Activated T-cell treated with anti-CD3 and anti-CD28 coated beads for 1 hour (primary cell): ENCODE data around the gene PIGU.
"Not testable (repeated sequence)": the region's sequence is repeated elsewhere in the genome, so short reads cannot be mapped to it uniquely, and the experiment has no call there.

ENCODE experiments used
- DNase-seq: peaks from one replicate; pipeline ENCODE4 v3.0.0-alpha.2; 2020; ENCODE audit warnings: low read depth

The PIGU gene

DNA sequence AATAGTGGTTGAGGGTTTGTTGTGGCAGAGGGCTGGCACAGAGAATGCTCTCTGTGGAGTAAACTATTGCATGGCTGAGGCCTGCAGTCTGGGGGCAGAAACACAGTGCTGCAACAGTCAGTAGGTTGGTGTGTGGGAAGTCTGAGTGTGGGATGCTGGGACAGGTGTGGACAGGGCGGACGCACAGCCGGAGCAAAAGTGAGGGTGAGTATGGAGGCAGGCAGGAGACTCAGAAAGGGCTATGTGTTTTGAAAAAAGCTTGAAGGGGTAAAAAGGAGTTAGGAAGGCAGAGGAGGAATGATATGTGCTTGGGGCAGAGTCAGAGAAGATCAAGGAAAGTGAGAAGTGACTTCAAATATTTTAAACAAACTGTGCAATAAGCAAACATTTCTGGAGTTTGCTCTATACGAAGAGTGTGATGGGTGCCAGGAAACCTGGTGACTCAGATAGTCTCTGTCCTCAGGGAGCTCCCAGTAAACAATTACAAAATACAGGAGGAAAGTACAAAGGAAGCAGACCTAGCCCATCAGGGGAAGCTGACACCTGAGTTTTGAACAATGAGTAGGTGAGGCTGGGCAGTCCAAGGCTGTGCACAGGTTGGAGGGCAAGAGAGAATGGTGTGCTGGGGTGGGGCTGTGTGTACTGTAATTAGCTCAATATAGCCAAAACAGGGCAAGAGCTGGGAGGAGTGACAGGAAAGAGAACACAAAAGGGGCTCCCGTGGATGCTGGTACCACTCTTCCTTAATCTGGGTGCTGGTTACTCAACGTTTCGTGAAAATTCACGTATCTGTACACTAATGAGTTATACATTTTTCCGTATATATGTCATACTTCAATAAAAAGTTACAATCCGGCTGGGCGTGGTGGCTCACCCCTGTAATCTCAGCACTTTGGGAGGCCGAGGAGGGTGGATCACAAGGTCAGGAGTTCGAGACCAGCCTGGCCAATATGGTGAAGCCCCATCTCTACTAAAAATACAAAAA is 55.2 kb downstream of the PIGU start:
- DNase-seq: no peak

DNA sequence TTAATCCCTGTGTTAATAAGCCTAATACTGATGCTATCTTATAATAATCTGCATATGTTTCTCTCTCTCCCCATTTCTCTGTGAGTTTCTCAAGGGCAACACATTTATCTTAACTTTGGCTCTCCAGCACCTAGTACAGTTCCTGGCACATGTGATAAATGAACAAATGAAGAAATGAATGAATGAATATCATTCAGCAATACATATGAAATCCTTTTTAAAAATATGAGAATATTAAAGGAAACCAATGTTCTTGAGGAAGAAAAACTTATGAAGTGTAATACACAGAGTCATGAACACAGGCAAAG is 55.9 kb downstream of the PIGU start:
- no peak for DNase-seq

DNA sequence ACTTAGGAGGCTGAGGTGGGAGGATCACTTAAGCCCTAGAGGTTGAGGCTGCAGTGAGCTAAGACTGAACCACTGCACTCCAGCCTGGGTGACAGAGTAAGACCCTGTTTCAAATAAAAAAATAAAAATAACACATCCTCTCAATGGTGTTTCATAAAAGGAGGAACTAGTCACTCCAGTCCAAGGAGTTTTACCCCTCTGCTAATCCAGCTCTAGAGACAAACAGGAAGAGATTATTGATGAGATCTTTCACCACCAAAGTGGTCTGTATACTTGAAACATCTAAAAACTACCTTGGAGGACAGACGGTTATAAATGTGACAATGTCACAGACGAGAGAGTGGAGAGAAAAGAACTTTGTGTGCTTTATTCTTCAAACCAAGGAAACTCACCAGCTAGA is 58.2 kb downstream of the PIGU start:
- no peak for DNase-seq

DNA sequence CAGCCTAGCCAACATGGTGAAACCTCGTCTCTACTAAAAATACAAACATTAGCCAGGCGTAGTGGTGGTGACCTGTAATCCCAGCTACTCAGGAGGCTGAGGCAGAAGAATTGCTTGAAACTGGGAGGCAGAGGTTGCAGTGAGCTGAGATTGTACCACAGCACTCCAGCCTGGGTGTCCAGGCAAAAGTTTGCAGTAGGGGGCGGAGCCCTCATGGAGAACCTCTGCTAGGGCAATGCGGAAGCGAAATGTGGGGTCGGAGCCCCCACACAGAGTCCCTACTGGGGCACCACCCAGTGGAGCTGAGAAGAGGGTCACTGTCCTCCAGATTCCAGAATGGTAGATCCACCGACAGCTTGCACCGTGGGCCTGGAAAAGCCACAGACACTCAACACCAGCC is 60.0 kb downstream of the PIGU start:
- DNase-seq: not testable (repeated sequence)

DNA sequence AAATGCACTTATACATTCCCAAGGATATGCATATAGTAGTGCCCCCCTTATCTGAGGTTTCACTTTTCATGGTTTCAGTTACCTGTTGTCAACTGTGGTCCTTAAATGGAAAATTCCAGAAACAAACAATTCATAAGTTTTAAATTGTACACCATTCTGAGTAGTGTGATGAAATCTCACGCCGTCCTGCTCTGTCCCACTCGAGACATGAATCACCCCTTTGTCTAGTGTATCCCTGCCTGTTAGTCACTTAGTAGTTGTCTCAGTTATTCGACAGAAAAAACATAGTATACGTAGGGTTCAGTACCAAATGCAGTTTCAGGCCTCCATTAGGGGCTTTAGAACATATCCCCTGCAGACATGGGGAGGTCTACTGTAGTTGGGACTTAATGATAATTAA is 61.4 kb downstream of the PIGU start:
- no peak for DNase-seq

DNA sequence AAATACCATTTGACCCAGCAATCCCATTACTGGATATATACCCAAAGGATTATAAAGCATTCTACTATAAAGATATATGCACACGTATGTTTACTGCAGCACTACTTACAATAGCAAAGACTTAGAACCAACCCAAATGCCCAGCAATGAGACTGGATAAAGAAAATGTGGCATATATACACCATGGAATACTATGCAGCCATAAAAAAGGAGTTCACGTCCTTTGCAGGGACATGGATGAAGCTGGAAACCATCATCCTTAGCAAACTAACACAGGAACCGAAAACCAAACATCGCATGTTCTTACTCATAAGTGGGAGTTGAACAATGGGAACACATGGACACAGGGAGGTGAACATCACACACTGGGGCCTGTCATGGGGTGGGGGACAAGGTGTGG is 64.9 kb downstream of the PIGU start:
- DNase-seq: not testable (repeated sequence)

DNA sequence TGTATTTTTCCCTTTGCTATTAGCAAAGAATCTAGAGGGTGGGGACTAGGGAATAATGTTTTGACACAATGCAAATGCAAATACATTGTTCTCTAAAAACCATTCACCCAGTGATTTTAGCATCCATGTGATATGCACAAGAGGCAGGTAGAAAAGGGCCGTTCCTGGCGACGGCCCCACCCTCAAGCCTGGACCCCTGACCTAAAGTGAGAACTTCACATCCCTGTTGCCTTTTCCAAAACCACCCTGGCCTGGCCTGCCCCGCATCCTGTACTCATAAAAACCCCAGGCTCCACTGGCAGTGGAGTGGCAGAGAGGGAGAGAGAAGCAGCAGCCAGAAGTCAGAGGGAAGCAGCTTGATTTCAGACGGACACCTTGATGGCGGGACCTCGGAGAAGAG is 69.8 kb downstream of the PIGU start:
- no peak for DNase-seq

DNA sequence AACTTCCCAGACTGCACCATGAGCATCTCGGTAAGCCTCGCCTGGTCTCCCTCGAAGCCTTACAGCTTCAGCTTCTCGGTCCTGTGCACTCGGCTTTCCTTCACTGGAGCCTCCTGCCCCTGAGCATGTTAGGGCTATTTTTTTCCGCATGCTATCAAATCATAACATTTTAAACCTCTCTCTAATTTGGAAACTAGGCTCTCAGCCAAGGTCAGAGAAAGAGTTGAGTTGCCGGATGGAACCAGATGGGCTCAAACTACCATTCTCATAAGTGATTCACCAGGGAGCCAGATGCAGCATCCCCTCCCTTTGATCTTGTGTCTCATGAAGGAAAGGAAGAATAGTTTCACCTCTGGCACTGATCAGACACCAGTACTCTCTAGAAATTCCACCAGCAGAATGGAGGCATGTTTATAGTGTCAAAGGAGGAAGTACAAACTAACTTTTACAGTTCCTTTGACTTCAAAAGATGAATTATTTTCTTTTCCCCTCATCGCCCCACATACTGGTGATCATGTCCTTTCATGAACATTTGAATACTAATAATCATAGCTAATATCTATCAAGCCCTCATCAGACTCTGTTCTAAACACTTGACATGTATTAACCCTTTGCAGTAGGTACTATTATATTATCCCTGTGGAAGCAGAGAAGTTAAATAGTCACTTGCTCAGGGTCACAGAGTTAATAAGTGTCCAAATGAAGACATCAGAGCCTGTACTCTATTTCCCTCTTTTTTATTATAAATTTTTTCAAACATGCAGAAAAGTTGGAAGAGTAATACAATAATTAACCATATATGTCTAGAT is 71.7 kb downstream of the PIGU start:
- no peak for DNase-seq

DNA sequence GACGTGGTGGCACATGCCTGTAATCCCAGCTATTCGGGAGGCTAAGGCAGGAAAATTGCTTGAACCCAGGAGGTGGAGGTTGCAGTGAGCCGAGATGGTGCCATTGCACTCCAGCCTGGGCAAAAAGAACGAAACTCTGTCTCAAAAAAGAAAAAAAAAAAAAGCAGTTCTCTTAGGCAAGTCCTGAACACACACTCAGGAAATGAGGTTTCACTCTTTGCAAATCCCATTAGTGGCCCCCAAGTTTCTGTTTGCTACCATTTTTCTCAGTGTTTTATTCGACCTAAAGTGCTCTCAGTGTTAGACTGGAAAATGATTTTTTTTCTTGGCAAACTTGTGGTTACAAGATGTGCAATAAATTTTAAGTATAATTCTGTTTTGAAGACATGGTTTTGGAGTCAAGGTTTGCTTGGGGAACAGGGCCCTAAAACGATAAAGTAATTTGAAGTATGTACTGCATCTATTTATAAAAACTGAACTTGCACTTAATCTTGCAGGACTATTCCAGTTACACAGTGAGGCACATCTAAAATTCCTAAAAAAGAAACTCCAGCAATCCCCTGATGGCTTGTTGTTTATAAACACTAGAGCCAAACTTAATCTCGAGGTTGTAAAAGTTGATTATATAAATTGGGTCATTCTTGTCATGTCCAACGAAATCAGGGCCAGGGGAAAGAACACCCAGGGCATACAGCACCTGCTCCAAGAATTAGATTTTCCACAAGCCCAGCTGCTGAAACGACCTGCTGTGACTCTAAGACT is 75.8 kb downstream of the PIGU start:
- no peak for DNase-seq

DNA sequence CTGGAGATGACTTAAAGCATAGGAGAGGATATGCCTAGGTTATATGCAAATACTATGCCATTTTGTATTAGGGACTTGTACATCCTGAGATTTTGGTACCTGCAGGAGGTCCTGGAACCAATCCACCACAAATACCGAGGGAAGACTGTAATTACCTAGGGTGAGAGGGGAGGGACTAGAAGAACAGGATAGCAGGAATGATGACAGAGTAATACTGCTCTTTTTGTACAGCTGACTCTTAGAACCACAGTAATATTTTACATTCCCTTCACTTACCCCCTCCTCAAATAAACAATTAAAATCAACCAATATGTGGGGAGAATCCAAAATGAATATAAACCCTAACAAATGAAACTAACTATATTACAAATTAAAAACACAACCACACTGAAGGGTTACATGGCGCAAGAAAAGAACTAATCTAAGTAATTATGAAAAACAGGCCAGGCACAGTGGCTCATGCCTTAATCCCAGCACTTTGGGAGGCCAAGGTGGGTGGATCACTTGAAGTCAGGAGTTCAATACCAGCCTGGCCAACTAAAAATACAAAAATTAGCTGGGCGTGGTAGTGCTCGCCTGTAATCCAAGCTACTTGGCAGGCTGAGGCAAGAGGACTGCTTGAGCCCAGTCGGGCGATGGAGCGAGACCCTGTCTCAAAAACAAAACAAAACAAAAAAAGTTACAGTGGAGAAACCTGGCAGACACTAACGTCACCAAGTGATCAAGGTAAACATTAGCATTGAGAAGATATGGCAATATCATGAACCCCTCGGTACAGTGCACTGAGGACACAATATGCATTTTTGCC is 81.3 kb downstream of the PIGU start:
- DNase-seq: no peak

DNA sequence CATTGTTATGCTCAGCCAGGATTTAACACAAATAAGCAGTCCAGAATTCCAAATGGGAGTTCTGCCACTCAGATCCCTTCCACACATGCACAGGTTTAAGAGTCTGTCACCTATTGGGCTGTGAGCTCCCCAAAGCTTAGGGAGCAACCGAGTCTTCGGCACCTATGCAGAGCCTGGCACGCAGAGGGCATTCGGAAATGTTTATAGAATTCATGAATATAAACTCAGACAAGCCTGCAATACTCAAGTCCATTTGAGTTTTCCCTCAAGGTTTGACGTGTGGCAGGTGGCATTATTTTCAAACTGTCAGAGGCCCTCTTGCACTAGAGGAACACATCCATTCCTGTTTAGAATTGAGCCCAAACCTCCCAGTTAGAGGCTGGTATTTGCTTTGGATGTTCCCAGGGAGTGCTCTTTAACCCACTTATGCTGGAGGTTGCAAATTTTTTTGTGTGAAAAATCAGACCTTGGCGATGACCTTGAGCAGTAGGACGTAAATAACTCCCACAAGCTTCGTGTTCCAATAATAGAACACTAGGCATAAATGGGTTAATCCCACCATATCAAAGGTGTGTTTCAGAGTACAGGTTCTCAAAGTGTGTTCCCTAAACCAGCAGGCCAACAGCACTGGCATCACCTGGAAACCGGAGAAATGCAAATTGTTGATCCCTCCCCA is 90.3 kb downstream of the PIGU start:
- DNase-seq: no peak

DNA sequence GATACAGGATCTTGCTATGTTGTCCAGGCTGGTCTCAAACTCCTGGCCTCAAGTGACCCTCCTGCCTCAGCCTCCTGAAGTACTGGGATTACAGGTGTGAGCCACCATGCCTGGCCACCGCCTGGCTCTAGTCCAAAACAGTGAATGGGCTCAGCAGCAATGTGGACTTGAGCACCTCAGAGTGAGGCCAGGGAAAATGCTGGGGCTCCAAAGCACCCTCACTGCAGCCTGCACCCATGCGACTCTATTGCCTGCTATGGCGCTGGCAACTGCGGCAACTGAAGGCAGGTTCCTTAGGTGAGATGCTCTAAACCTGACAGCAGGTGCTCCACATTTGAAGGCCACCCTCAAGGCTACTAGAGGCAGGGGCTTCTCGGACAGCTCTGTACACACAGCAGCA is 91.9 kb downstream of the PIGU start:
- DNase-seq: no peak

DNA sequence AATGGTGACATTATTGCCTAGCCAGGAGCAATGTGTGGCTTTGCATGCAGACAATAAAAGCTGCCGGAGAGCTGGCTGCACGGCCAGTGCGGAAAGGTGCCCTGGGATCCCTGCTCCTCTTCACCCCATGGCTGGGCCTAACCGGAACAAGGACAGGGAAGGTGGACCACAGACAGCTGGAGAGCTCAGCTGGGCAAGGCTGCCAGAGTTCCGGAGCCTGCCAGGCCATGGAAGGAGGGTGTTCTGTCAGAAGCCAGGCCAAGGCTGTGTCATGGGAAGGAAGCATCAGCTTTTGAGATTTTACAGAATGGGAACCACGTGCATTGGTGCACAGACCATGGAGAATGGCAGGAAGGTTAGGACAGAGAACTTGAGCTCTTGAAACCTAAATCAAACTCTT is 93.3 kb downstream of the PIGU start:
- no peak for DNase-seq

DNA sequence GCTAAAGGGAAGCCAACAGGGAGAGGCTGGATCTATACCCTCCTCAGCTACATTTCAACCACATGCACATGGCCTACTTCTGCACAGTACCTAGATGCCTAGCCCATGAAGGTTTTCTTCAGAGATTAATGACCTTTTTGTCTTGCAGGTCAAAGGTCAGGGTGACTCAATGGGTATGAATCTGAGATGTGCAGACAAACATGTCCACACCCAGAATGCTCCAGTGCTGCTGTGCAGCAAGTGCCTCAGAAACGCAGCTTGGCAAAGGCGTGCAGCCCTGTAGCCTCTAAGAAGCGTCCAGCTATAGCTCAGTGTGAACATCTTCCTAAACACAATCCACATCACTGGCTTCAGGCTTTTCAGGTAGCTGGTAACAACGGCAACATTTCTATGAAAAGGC is 94.0 kb downstream of the PIGU start:
- no peak for DNase-seq

DNA sequence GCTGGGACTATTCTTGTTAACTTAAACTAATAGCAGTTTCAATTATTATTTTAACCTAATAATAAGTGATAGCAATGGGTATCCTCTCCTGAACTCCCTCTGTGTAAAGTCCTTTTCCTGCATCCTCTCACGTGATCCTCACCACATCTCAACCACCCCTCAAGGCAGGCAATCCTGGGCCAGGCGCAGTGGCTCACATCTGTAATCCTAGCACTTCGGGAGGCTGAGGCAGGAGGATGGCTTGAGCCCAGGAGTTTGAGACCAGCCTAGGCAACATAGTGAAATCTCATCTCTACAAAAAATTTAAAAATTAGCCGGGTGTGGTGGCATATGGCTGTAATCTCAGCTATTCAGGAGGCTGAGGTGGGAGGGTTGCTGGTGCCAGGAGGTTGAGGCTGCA is 94.7 kb downstream of the PIGU start:
- DNase-seq: no peak

DNA sequence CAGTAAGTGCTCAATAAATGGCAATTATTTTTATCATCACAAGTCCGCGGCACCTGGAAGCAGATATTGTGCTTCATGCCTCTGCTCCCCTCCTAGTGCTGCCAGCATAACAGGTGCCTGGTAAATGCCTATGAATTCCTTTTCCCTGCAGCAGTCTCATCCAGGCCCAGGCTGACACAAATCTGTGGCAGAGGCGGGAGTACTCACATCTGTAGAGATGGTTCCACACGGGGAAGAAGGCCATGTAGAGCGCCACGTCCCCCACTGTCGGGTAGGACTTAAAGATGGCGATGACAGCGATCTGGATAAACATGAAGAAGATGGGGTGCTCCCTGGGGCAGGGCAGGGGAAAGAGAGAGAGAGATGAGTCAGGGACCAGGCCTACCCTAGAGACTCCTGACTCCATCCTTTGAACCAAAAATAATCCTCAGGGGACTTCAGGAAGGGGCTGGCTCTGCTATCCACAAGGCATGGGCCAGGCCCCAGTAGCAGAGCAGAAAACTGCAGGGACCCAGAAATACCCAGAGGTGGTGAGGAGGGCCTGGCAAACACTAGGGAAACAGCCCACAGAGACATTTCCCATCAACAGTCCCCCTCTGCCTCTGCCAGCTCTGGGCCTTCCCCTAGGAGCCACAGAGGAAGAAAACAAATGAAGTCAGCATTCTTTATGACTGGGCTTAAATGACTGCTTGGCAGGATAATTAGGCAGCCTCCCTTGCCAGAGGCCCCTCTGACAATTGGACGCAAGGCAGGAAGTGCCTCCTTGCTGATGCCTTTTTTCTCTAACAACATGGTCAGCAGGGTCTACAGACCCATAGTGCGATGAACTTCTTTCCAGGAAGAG is 95.3 kb downstream of the PIGU start:
- DNase-seq: no peak

DNA sequence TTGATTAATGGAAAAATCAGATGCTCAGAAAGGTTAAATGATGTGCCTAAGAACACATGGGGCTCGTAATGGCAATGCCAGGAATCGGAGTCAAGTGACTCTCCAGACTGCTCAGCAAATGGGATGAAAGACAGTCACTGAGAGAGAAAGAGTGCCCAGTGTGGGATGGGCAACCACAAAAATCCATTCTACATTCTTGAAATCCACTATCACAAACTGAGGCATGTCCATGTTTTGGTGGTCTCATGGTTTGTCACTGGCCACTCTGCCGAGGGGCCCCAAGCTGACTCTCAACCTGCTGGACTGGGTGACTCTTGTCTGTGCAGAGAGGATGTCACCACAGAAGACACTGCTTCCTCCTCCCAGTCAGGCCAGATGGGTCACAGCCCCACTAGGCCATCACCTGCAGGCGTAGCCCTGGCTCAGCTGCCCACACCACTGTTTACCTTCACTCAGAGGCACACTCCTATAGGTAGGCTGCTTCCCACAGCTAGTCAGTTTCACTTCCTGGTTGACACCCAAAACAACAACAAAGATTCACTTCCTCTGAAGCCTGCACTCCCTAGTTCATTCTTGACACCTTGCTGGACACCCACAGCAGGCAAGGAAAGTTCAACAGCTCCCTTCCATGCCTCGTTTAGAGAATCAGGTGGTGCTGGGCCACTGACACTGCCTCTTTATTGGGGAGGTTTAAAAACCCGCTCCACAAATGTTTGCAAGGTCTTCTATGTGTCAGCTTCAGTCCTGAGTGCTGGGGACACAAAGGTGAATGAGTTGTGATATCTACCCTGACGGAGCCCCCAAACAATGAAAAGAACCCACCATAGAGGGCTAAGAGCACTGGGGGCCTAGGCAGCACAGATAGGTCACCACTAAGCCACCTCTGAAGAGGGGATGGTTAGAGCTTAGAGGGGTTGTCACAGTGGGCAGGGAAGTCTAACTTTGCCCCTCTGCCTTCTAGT is 96.6 kb downstream of the PIGU start:
- DNase-seq: no peak

DNA sequence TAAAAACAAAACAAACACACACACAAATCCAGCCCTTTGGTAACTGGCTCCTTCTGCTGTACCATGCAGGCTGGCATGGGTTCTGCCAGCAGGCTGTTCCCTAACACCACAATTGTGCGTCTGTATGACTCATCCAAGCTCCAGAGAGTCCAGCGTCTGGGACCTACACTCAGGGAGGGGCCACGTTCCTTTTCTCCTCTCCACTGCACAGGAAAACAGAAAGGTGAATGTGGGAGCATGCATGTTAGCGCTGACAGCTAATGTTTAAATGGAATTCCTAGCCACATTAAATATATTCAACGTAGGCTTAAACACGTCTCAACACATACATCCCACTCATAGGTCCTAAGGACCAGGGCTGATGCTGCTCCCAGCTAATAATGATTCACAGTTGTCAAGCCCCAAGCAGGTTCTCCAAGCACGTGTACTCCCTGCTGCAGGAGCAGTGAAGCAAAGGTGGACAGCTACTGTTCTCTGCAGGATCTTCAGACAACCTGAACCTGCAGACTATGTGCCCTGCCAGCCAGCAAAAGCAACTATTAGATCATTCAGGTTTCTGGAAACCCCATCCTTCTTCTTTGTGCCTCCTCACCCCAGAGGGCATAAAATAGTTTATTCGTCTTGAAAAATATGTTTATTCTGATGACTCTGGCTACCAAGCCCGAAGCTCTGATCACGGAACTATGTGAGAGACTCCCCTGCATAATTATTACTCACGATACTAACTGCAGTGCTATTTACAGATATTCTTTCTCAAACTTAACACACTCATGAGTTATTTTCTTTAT is 97.5 kb downstream of the PIGU start:
- DNase-seq: no peak
